Measurements from ENCODE around the gene CAPN9.

The CAPN9 gene

DNA sequence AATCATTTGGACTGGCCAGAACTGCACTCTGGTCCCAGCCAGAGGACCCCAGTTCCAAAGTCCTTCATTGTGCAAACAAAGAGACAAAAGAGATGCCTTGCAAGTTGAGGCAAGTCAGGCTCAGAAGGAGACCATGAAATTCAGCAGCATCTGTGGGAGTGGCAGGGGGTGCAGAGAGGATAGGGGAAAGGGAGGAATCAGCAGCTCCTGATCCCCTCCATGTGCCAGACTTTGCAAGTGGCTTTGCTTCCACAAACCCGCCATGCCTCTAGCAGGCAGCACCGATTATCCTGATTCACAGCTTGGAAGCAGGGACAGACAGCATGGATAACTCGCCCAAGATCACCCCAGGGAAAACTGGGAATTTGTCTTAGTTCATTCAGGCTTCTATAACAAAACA is 2.1 kb upstream of the CAPN9 start:
- in situ Hi-C loops (cut with MboI; ENCODE audit: low sequenced_read_pairs) = no loop called here

DNA sequence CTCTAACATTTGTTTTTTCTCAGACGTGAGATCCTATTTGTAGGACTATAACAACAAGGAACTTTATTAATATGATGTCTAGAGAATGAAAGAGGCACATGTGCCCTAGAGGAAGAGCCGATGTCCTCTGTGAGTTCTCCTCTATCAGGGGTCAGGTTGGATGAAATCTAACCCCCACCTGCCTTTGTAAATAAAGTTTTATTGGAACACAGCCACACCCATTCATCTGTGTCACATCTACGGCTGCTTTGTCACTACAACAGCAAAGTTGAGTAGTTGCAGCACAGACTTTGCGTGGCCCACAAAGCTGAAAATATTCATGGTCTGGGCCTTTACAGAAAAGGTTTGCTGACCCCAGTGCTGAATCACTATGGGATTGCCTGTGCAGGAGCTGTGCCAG is 571 bp upstream of the CAPN9 start:
- in situ Hi-C loops (cut with MboI; ENCODE audit: low sequenced_read_pairs) = no loop called here

DNA sequence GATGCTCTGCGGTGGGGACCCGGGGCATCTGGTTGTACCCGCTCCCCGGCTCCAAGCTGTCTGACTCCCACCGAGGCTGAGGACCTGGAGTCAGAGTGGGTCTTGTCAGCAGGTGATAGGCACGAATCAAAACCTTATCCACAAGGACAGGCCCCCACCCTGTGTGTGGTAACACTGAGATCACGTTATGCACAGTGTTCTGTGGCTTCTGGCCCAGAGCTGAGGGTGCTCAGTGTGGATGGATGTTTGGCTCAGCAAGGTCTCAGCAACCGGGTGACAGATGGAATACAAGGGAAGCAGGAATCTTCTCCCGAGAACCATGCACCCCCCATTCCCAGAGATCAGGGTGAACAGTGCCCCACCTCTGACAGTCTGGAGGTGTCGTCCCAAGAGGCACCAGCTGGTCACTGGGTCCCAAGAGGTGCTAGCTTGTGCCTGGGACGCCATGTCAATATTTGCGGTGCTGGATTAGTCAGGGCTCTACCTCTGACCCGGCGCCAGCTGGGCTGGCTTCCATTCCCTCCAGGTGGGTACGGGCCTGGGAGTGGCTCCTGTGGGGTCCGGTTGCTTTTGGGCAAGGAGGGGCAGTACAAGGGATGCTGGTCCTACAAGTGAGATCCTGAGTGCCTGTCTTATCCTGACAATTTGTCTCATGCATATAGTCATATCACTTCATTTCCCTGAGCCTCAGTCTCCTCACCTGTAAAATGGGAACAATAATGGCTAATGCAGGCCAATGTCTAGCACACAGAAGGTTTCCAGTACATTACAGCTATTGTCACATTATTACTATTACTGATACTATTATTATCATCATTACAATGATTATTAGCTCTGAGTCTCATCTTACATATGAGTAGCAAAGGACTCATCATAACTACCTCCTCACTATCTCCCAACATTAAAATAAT is 957 bp downstream of the CAPN9 start:
- in situ Hi-C loops (cut with MboI; ENCODE audit: low sequenced_read_pairs) = no loop called here

DNA sequence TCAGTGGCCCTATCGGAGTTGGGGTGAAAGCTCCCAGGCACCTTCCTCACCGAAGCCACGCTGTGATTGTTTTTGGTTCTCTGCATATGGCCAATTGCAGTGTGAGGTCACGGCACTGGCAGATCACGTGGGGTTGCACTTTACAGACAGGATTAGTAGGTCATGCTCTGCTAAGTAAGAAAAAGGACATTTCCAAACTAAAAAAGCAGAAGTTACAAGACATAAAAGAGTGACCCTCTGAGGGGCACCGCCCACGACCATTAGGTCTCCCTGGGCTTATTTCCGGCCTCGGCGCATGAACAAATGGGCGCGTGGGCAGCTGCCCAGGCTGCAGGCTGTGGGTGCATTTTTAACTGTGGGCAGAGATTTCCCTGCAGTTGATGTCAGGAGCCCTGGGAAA is 2.0 kb downstream of the CAPN9 start:
- in situ Hi-C loops (cut with MboI; ENCODE audit: low sequenced_read_pairs) = no loop called here

DNA sequence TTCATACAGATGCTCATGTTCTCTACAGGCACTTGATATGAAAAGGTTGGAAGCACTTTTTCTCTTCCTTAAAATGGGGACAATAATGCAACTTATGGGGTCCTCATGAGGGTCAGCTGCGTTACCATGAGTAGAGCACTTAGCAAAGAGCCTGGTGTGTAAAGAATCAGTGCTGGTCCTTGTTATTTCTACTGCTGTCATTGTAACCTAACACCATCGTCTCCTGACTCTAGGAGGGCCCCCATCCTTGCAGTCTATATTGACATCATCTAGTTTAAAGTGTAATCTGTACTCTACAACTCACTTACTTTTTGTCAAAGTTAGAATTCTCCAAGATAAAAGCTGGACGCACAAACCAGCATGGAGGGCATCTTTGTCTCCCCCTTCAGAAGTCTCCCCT is 2.4 kb downstream of the CAPN9 start:
- in situ Hi-C loops (cut with MboI; ENCODE audit: low sequenced_read_pairs) = no loop called here

DNA sequence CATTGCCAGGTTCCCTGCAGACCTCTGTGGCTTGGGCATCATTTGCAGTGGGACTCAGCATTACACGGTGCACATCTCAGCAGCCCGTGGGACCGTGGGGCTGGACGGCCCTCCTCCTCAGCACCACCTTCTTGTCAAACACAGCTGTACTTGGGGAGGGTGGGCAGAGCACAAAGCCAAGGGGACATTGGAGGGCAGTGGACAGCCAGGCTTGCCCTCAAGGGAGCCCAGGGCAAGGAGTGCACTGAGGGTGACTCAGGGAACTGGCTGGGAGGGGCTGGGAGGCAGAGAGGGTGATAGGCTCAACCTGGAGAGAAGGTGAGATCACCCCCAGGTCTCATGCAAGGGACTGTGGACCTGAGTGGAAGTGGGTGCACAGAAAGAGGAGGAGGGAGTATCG is 3.4 kb downstream of the CAPN9 start:
- in situ Hi-C loops (cut with MboI; ENCODE audit: low sequenced_read_pairs) = no loop called here

DNA sequence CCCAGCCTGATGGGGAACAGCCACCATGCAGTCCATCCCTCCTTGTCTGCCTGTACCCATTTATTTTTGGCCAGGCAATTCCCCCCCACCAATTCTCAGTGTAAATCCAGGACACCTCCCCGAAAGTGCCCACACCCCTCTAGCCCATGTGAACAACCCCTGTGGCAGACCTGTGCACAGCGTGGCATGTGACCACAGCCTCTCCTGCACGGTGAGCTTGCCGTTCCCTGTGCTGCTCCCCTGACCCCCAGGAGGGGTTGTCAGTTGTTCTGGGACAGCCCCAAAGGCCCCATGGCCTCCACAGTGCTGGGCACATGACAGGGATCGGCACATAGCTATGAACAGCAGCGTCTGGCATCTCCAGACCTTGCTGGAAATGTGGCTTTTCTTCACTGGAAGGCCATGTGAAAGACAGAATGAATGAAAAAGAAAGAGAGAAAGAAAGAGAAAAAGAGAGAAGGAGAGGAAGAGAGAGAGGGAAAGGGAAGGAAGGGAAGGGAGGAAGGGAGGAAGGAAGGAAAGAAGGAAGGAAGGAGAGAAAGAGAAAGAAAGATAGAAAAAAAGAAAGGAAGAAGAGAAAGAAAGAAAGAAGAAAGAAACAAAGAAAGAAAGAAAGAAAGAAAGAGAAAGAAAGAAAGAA is 3.9 kb downstream of the CAPN9 start:
- in situ Hi-C loops (cut with MboI; ENCODE audit: low sequenced_read_pairs) = no loop called here

DNA sequence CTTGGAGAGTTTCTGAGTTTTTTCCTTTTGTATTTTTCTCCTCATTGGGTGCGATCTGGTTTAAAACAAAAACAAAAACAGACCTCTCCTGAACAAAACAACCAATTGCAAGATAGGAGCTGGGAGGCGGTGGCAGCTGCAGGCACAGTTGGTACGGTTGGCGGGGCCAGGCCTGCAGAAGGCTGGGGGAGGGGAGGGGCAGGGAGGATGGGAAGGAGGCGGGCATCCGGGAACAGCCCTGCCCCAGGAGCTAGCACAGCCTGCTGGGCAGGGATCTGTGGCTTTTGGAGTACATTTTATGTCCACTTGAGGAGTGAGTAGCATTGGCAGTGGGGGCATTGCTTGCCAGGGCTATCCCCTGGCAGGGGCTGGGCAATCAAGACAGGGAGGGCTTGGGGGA is 5.2 kb downstream of the CAPN9 start:
- in situ Hi-C loops (cut with MboI; ENCODE audit: low sequenced_read_pairs) = no loop called here

DNA sequence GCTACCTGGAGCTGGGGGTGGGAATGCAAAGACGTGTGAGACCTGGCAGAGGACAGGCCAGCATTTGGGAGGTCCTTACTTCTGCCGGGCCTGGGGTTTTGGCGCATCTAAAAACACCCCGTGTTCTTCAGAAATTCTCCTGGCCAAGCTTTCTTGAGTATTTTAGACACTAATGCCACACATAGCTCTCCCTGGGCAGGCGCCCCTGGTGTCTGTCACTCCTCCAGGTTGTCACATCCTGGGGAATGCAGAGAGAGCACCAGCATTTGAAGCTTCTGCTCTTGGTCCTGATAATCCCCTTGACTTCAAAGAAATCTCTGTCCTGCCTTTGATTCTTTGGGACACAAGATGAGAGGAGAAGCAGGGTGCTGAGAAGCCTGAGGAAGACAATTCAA is 6.0 kb downstream of the CAPN9 start:
- in situ Hi-C loops (cut with MboI; ENCODE audit: low sequenced_read_pairs) = no loop called here

DNA sequence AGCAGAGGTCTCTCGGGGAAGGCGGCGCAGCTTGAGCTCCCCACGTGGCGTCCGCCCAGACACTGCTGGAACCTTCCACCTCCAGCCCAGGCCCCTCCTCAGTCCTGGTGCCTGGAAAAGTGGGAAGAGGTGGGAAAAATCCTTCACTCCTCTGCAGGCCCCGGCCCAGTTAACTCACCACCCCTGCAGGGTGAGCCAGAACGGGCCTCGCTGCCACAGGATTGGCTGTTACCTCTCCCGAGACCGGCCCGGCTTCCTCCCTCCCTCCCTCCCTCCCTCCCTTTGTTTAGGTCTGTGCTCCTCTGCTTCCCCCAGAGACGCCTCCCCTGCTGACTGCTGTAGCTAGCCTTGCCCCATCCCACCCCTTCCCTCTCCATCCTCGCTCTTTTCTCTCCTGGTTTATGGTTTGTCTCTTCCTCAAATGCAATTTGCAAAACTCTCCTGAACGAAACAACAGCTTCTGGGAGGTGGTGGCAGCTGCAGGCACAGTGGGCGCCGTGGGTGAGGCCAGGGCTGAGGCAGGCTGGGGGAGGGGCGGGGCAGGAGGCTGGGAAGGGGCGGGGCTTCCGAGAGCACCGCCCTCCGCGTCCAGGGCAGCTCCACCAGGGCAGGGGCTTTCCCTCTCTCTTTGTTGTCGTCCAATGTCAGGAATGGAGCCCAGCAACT is 6.5 kb downstream of the CAPN9 start:
- in situ Hi-C loops (cut with MboI; ENCODE audit: low sequenced_read_pairs) = no loop called here

DNA sequence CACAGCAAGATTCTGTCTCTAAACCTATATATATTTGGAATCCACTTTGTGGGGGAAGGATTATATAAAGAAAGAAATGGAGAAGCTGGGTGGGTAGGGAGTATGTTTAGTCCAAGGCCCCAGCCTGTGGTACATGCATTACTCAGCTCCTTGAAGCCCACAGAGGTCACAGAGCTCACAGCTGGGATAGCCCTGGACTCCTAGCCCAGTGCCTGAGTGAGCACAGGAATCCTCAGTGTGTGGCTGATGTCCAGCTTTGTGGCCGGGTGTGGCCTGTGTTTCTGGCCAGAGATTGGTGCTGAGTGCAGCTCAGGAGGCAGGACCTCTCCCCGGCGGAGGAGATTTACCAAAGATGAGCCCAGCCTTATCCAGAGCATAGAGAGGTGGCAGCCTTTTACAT is 7.6 kb downstream of the CAPN9 start:
- in situ Hi-C loops (cut with MboI; ENCODE audit: low sequenced_read_pairs) = no loop called here

DNA sequence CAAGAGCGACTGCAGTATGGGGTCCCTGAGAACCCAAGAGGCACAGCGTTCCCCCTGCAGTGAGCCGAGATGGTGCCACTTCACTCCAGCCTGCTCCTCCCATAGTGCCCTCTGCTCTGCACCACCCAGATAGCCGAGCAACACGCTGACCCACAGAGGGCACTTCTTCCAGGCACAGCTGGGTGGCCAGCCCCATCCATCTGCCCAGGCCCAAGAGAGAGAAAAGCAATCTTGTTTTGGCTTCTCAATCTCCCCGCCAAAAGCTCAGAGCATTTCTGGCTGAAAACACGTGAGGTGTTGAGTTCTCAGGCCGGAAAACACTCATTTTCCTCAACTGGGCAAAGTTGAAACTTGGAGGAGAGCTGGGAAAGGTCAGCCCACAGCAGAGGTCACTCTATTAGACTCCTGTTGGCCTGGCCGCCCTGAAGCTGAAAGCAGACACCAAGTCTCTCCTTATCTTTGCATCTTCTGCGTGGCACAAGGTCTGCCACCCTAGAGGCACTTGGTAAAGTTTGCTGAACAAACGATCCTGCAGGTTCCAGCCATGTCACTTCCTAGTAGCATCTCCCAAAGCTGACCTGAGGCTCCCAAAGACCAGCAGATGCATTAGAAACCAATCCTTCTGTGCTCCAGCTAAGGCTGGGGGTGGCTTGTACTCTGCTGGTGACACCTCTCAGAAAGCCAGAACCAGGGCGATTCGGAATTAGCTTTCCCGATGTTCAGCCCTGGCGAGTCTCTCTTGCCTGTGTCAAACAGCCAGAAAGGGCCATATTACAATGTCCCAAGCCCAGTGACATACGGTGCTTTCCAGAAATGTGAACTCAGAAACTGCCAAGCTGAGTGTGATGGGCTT is 10.9 kb downstream of the CAPN9 start:
- in situ Hi-C loops (cut with MboI; ENCODE audit: low sequenced_read_pairs) = no loop called here

DNA sequence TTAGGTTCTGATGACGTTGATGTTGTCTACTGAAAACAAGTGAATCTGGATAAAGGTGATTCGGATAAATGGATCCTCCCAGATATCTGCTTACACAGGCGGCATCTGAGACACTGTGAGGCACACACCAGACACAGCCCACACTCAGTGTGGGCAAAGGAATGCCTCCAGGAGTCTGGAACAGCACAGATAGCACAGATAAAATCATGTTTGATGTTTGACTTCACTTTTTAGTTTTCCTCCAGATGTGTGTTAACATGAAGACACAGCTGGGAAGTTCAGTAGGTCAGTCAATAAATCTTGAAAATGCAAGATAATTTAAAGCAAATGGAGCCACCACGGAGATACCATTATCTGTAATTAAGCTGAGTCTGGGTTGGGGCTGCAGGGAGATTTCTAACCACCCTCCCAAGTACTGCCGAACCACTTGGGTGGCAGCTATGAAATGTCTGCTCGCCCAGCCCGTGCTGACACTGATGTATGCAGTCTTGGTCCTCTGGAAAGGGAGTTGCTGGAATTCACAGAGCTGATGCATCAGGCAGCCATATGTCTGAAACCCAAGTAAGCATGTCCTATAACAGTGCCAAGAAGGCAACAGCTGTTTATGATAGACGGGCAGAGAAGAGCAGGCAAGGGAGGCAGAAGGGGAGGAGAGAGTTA is 11.7 kb downstream of the CAPN9 start:
- in situ Hi-C loops (cut with MboI; ENCODE audit: low sequenced_read_pairs) = no loop called here

DNA sequence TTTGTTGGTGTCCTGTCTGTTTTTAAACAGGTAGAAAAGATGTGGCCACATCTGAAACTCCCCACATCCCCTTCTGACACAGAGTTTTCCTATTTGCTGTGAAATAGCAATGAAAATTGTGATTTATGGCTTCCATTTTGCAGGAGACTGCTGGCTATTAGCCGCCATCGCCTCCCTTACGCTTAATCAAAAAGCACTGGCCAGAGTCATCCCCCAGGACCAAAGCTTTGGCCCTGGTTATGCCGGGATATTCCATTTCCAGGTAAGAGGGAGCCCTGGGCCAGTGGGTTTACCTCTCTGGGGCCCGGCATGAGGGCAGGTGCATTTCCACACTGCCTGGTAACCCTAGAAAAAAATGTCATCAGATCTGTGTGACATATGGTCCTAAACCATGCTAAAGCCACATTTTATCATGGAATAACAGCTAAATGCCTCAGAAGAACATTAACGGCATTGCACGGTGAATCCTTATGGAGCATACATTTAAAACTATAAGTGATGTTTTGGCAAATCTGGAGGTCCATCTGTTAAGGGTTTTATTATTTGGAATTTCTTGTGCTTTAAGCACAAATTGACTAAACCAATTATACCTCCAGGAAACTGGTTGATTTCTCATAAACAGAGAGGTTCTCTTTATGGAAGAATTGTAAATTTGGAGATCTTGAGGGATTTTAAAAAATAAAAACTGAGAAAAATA is 12.3 kb downstream of the CAPN9 start:
- in situ Hi-C loops (cut with MboI; ENCODE audit: low sequenced_read_pairs) = no loop called here

DNA sequence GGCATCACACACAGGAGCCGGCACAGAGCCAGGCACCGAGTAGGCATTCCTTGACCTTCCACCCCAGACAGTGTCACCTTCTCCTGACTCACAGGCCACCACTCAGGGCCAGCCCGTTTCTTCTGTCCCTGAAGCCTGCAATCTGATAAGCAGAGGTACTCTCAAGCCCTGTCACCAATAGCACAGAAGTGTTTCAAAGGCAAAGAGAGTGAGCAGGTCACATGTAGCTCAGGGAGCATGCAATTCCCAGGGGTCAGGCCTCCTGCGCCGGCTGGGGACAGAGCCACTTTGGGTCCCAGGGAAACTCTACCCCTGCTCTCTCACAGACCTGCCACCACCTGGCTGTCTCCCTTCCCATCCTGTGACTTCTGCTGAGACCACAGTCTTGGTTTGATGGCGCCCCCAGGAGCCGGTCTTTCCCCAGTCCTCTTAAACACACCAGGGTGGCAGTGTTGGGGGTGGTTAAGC is 13.2 kb downstream of the CAPN9 start:
- in situ Hi-C loops (cut with MboI; ENCODE audit: low sequenced_read_pairs) = no loop called here

DNA sequence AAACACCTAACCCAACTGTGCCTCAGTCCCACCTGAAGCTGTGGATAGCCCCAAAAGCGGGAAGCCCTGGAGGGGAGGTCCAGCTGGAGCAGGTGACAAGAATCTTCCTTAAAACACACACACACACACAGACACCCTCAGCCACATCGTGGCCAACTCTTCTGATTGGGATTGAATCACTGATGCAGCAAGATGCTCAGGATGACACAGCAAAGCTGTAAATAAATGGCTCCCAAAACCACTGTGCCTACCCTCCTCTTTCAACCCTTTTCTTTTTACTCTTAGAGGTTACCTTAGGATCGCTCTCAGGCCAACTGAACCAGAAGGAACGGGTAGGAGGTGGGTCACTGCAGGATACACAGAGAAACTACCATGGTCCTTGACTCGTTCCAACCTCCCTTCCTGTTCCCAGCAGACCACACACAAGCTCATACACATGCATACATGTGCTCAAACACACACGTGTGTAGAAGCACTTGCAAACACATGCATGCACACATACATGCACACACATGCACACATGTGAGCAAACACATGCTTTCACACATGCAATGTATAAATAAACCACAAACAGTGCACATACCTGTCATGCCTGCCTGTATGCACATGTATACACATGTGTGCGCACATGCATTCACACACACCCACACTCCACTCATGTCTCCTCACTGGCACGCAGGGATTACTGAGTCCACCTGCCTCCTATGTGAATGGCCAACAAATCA is 14.4 kb downstream of the CAPN9 start:
- in situ Hi-C loops (cut with MboI; ENCODE audit: low sequenced_read_pairs) = no loop called here

DNA sequence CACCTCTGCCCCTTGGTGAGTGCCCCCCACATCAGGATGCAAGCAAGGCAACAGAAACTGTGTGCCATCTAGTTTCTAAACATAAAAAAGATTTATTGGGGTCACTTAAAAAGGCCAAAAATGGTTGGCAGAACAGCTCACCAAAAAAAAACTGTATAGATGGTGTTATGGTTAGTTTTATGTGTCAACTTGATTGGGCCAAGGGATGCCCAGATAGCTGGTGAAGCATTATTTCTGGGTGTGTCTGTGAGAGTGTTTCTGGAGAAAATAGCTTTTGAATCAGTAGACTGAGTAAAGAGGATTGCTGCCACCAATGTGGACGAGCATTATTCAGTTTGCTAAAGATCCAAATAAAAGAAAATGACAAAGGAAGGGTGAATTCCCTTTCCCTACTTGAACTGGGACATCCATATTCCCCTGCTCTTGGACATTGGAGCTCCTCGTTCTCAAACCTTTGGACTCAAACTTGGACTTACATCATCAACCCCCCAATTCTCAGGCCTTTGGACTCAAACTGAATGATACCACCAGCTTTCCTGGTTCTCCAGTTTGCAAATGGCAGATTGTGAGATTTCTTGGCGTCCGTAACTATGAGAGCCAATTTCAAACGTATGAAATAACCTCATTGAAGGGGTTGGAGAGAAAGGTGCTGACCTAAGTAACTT is 16.9 kb downstream of the CAPN9 start:
- in situ Hi-C loops (cut with MboI; ENCODE audit: low sequenced_read_pairs) = no loop called here

DNA sequence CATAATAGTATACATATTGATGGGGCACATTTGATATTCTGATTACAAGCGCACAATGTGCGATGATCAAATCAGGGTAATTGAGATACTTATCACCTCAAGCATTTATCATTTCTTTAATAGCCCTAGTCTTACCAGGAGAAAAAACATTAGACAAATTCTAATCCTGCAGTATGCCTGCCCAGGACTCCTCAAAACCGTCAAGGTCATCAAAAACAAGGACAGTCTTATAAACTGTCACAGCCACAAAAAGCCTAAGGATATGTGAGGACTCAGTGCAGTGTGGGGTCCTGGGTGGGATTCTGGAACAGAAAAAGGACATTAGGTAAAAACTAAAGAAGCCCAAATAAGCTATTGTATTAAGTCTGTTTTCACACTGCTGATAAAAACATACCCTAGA is 19.1 kb downstream of the CAPN9 start:
- in situ Hi-C loops (cut with MboI; ENCODE audit: low sequenced_read_pairs) = no loop called here

Data from HL-60/S4 (cell line).